IPS-18c (cell line): ENCODE results near the gene GLIS1.

Source experiments
- H3K4me3 ChIP-seq: 2 replicates; pipeline ENCODE4 v1.7.0; 2013; ENCODE audit warnings: low read depth, mild to moderate bottlenecking, low read length, moderate library complexity; ENCODE audit not compliant: insufficient read depth
- H3K9me3 ChIP-seq: one replicate; pipeline ENCODE4 v1.6.1; 2013; ENCODE audit warnings: mild to moderate bottlenecking, low read length, moderate library complexity; ENCODE audit not compliant: control insufficient read depth, insufficient read depth

The GLIS1 gene

DNA sequence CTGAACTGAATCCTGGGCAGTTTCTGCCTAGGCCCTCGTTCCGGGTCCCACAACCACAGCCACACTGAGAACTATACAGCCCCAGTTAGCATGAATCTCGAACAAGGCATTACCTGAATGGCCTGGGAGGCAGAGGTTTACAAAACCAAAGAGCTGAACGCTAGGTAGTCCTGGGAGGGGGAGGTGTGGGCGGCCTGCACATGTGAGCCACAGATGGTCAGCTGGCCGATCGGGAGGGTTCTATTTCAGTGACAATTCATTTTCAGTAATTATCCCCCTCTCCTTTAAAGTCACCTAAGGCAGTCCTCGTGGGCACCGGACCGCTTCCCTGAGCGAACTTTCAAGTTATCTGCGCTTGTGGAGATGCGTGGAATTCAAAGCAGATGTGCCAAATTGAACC, 111.9 kb downstream of the GLIS1 start:
- H3K9me3 ChIP-seq = no peaks in the 10 kb centered on the region
- no peak overlapping the region for H3K4me3 ChIP-seq

DNA sequence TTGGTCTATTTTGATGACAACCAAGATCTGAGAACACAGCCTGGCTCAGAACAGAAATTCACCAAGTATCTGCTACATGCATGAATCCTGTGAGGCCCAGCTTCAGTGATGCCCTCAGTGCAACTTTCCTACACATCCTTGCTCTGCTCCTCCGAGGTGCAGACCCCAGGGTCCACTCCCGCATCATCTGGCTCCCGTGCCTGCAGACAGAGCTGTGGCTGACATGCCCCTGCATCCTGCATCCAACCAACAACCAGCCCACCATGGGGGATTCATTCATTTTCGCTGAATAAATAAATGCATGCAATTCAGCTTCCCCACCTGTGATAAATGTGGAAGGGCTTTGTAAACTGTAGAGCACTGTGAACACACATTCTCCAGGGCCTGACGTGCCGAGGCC, 112.3 kb downstream of the GLIS1 start:
- no peak overlapping the region for H3K4me3 ChIP-seq
- no peaks in the 10 kb centered on the region for H3K9me3 ChIP-seq

- Histone ChIP-seq H3K9me3 (no peaks in the 10 kb centered on the region), H3K4me3 (no peak overlapping the region)
These were observed 113.0 kb downstream of the GLIS1 start for GRCh38 chr1:53625766-53626520.

DNA sequence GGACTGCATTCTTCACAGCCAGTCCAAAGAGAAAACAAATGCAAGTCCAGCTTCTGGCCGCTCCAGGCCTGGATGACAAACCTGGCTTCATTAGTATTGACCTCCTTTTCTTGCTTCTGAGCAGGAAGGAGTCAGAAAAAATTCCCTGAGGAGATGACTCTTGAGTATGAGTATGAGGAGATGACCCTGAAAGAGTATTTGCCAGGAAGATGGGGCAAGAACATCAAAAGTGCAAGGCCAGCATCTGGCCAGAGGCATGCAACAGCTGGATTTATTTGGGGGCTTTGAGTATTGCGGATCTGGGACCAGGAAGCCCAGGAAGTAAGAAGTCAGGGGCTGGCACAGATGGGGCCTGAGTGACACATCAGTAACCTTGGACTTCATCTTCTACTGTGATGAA, 113.9 kb downstream of the GLIS1 start:
- Histone ChIP-seq H3K9me3 (no peaks in the 10 kb centered on the region), H3K4me3 (no peak overlapping the region)

- Histone ChIP-seq H3K9me3 (no peaks in the 10 kb centered on the region), H3K4me3 (no peak overlapping the region)
These were observed 116.4 kb downstream of the GLIS1 start for GRCh38 chr1:53622531-53622930.

DNA sequence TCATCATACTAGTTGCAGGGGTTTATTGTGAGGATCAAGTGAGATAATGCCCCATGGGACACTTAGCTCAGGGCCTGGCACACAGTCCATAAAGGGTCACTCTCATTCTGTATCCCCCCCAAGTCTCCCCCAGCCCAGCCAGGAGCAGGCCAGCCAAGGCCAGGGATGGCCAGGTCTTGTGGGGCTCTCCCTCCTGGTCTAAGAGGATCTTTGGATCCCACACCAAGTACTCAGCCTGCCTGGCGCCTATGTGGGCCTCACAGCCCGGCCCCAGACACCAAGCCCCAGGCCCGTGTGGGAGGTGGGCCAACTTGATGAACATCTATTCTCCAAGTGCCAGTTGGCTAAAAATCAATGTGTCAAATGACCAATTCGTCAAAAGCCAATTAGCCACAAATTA, 117.8 kb downstream of the GLIS1 start:
- Histone ChIP-seq H3K9me3 (no peaks in the 10 kb centered on the region), H3K4me3 (no peak overlapping the region)

GRCh38 chr1:53620061-53620855, 118.7 kb downstream of the GLIS1 start:
- Histone ChIP-seq H3K4me3 (no peak overlapping the region), H3K9me3 (no peaks in the 10 kb centered on the region)

DNA sequence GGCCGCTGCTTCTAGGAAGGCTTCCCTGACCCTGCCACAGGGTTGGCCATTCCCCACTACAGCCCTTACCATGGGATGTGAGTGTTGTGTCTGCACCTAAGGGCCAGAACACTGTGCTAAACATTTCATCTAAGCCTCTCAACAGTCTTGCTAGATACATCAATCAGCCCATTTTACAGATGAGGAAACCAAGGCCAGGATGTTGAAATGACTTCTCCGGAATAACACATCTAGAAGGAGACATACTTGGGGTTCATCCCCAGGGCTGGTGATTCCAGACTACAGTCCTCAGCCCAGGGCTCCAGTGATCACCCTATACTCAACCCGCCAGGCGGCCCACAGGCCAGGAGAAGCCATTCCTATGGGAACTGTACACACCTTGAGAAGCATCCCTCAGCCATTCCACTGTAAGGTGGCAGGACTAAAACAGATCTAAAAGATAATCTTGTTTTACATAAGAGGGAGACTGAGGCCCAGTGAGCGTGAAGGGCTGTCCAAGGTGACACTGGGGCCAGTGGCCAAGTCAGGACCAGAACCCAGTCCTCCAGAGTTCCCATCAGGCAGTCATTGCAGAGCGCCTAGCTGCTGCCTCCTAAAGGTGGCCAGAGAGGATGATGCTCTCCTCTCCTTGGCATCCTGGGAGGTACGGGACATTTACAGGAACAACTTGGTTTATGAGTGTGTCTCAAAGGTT, 119.5 kb downstream of the GLIS1 start:
- H3K4me3 ChIP-seq = no peak overlapping the region
- no peaks in the 10 kb centered on the region for H3K9me3 ChIP-seq

DNA sequence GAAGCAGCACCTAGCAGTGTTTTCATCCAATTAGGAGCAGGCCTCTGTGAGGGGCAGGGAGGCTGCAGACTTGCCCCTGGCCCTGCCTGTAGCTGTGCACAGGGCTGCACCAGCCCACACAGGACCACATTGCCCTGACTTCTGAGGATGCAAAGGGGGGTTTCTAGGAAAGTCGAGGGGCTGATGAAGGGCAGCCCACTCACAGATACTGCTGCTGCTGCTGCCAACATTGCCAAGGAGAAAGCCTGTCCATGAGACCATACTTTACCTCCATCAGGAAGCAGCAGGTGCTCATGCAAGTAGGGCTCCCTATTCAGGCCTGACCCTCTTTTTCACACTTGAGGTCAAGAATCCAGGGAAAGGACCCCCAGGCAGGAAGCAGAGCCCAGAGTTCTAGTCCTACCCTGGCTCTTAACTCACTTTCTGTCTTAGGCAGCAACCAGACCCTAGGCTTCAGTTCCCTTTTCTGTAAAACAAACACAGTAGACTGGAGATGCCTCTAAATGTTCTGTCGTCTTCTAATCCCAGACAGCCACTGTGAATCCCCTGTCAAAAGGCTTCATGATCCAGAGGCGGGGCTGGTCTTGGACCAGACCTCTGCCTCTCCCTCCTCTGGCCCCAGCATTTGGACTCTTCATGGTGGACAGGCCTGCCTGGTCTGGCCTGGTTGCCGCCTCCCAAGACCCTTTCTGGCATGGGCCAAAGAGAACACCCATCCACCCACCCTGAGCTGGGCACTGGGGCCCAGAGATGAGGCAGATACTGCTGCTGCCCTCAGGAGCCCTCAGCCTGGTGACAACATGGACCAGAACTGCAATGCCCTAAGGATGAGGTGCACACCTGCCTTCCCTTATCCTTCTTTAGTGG, 120.2 kb downstream of the GLIS1 start:
- Histone ChIP-seq H3K4me3 (no peak overlapping the region), H3K9me3 (no peaks in the 10 kb centered on the region)

- Histone ChIP-seq H3K9me3 (no peaks in the 10 kb centered on the region), H3K4me3 (no peak overlapping the region)
These were observed 121.0 kb downstream of the GLIS1 start for GRCh38 chr1:53617851-53618499.

DNA sequence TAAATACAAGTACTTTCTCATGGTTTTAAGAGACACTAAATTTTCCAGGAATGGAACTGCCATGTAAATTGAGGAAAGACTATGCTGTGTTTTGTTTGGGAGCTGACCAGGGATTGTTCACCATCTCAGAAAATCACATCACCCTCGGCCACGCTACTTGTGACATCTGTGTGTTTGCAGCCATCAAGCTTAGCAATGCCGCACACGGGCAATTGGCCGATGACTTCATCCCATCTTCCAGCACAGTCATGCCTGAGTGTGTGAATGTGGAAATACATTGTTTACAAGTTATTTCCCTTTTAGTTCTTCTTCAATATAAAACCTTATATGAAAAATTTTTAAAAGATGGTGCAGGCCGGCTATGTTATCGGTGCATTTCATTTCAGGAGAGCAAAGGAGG, 121.6 kb downstream of the GLIS1 start:
- Histone ChIP-seq H3K9me3 (no peaks in the 10 kb centered on the region), H3K4me3 (no peak overlapping the region)

- no peak overlapping the region for H3K4me3 ChIP-seq
These were observed 122.0 kb downstream of the GLIS1 start for GRCh38 chr1:53616927-53617326.

DNA sequence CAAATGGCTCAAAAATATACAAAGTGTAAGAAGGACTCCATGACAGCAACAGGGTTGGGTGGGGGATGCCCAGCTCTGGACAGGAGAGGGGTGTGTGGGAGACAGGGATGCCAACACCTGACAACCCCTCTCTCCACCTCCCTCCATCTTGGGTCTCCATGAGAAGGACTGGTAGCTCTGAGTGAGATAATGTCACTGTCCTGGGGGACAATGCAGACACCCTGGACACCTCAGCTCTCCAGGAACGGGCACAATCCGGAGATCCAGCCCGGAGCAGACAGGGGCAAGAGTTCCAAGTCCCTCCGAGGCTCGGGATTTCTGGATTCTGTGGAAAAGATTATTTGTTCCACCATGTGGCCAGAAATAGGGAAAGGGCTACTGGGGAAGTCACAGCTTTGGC, 122.5 kb downstream of the GLIS1 start:
- Histone ChIP-seq H3K9me3 (no peaks in the 10 kb centered on the region), H3K4me3 (no peak overlapping the region)

More at GRCh38 chr1:53616927-53617326, 122.0 kb downstream of the GLIS1 start:
- no peaks in the 10 kb centered on the region for H3K9me3 ChIP-seq

DNA sequence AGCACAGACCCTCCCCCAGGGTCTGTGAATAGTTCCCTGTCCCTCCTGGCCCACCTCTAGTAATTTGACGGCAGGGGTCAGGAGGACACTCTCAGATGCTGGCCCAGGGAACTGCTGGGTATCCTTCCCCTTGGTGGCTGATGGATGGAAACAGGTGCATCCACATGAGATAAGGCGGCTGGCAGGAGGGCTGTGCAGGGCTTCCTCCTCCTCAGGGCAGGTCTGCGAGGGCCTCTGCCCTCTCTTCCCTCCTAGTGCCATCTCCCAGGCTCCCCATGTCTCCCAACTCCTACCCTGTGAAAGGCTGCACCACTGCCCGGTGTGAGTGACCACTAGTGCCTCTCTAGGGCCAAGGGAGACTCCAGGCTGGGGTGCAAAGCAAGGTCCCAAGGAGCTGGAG, 123.9 kb downstream of the GLIS1 start:
- Histone ChIP-seq H3K4me3 (no peak overlapping the region), H3K9me3 (no peaks in the 10 kb centered on the region)

DNA sequence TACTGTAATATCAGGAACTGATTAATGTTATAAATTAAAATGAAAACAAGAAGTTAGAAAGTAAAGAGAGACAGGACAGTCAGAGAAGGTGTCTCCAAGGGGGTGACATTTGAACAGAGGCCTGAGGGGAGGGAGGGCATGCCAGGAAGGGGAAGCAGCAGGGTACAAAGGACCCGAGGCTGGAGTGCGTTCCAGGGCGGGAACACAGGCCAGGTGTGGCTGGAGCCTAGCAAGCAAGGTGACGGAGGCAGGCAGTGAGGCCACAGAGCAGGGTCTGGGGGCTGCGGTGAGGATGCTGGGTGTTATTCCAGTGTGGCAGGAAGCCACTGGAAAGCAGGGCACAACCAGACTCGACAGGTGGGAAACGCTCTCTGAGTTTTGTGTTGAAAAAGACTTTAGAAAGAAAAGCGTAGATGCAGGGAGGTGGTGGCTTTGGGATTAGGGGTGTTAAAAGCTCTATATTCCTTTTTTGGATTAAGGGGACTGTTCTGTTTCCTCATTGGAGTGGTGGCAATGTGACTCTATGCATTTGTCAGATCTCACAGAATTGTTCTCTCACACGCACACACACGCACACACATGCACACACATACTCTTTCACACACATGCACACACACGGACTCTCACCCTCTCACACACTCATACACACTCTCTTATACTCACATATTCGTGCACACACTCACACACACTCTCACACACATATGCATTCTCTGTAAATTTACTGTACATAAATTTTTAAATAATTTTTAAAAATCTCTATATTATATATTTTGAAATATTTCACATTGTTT, 124.5 kb downstream of the GLIS1 start:
- H3K9me3 ChIP-seq = no peaks in the 10 kb centered on the region
- no peak overlapping the region for H3K4me3 ChIP-seq

DNA sequence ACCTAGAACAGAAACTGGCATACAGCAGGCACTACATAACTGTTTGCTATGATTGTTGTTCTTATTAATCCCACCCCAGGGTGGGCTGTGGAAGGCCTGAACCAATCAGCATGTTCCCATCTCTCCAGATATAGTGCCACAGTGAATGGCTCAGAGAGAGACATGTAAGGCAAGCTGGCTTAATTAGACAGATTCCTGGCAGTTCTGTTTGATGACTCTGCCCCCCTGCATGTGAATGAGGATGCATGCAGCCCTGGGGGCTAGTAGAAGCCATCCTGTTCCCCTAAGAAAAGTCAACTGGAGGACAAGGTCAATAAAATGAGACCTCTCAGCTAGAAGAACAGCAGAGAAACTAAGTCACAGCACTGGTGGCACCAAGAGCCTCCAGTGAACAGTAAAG, 130.3 kb downstream of the GLIS1 start:
- no peak overlapping the region for H3K4me3 ChIP-seq
- H3K9me3 ChIP-seq = no peaks in the 10 kb centered on the region
